Body of pancreas (tissue), 4 donors: ENCODE measurements around the gene IL10. TPM values are rescaled to one million over a fixed set of nuclear protein-coding genes. Genes with fewer than 3 reads are reported as not detected.

Source experiments
- ATAC-seq: fragments of 150-250 bp; one replicate; pipeline ENCODE4 v1.9.1; 2016
- DNase-seq, 4 donors: peaks; one replicate each; pipeline ENCODE4 v3.0.0-alpha.2; 2019
- H3K27ac ChIP-seq, 4 donors: fragments of 200-600 bp; sonication (generic); 1 replicate in 3 of 4; 2 replicates in 1 of 4; pipeline versions ENCODE4 v1.5.1 to v1.6.1; 2016 to 2019; ENCODE audit warnings: mild to moderate bottlenecking in 1 of 4, mixed read lengths in 1 of 4, moderate library complexity in 1 of 4
- H3K27me3 ChIP-seq, 2 donors: fragments of 200-600 bp; sonication (generic); one replicate each; pipeline ENCODE4 v1.6.0; 2016; ENCODE audit warnings: mild to moderate bottlenecking in 1 of 2
- H3K36me3 ChIP-seq, 2 donors: fragments of 200-600 bp; sonication (generic); replicated peaks in 1 of 2; 2 replicates each; pipeline ENCODE4 v1.5.1; 2016; ENCODE audit warnings: low read depth in 2 of 2; ENCODE audit not compliant: insufficient read depth in 1 of 2
- H3K4me1 ChIP-seq: fragments of 200-600 bp; sonication (generic); one replicate; pipeline ENCODE4 v1.6.0; 2016
- H3K4me3 ChIP-seq, 2 donors: fragments of 200-600 bp; sonication (generic); 1 replicate in 1 of 2; 2 replicates in 1 of 2; pipeline ENCODE4 v1.5.1; 2016 to 2019
- H3K9me3 ChIP-seq, 3 donors: fragments of 200-600 bp; sonication (generic); 1 replicate in 2 of 3; 2 replicates in 1 of 3; pipeline ENCODE4 v1.5.1; 2016
- POLR2A ChIP-seq, 3 donors: fragments of 450-650 bp; IDR thresholded peaks; one replicate each; pipeline ENCODE4 v1.6.1; 2016; ENCODE audit warnings: antibody characterized with exemption in 3 of 3, mild to moderate bottlenecking in 2 of 3
- WGBS, 2 donors: methylation state at CpG; one replicate each; pipeline ENCODE4 v1.1.5; 2017; 5-methylcytosine and 5-hydroxymethylcytosine counted together
- intact Hi-C: fragments of 100-400 bp; cut with DNase I; formaldehyde crosslinking; loops from one replicate; pipeline ENCODE4 v1.15.1; 2023
- total RNA-seq, 2 donors: library from RNA; depleted of rRNA; stranded (reverse); fragments of >200 nt; gene quantifications; one replicate each; pipeline ENCODE4 v1.1.0, GENCODE V29; 2016
- TF ChIP-seq, protein P1 (sequence below), 7 experiments: fragments of 450-650 bp in 4 of 7; fragments of 200-600 bp in 3 of 7; sonication (generic) in 3 of 7; IDR thresholded peaks; one replicate each; pipeline ENCODE4 v1.5.1; 2016 to 2019; ENCODE audit warnings: antibody characterized with exemption in 7 of 7

The IL10 gene
- total RNA-seq: 1 to 10 TPM in 1 of 2 donors, not detected in 1; 1.0 TPM

DNA sequence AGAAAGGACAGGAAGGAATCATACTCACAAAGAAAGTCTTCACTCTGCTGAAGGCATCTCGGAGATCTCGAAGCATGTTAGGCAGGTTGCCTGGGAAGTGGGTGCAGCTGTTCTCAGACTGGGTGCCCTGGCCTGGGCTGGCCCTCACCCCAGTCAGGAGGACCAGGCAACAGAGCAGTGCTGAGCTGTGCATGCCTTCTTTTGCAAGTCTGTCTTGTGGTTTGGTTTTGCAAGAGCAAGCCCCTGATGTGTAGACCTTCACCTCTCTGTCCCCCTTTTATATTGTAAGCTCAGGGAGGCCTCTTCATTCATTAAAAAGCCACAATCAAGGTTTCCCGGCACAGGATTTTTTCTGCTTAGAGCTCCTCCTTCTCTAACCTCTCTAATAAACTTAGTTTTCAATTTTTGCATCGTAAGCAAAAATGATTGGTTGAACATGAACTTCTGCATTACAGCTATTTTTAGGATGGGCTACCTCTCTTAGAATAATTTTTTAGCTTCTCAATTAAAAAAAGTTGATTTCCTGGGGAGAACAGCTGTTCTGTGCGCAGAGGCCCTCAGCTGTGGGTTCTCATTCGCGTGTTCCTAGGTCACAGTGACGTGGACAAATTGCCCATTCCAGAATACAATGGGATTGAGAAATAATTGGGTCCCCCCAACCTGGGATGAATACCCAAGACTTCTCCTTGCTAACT, at the start of gene IL10:
Gene IL10, minus strand, starts transcription at position 252 of the 695 bp plus-strand sequence. Its CDS starts 59 bp downstream, at position 193.
- Histone ChIP-seq H3K9me3 (no peaks in the 10 kb centered on the region), H3K4me3 (no peak within 1 kb of the TSS), H3K36me3 (no peaks in the 10 kb centered on the region), H3K27me3 (no peaks in the 10 kb centered on the region), H3K27ac (peak within 1 kb of the TSS in 1 of 4 donors; percentile 41), H3K4me1 (peaks cover 6% of the 10 kb centered on the region)
- intact Hi-C loops: no loop called here
- TF ChIP-seq, protein P1, sequence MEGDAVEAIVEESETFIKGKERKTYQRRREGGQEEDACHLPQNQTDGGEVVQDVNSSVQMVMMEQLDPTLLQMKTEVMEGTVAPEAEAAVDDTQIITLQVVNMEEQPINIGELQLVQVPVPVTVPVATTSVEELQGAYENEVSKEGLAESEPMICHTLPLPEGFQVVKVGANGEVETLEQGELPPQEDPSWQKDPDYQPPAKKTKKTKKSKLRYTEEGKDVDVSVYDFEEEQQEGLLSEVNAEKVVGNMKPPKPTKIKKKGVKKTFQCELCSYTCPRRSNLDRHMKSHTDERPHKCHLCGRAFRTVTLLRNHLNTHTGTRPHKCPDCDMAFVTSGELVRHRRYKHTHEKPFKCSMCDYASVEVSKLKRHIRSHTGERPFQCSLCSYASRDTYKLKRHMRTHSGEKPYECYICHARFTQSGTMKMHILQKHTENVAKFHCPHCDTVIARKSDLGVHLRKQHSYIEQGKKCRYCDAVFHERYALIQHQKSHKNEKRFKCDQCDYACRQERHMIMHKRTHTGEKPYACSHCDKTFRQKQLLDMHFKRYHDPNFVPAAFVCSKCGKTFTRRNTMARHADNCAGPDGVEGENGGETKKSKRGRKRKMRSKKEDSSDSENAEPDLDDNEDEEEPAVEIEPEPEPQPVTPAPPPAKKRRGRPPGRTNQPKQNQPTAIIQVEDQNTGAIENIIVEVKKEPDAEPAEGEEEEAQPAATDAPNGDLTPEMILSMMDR (IDR thresholded peaks at IDR 0.05): no peak
- TF ChIP-seq POLR2A (IDR thresholded peaks at IDR 0.05): peak in 1 of 3 donors; percentile 31
- WGBS, 2 donors: 79 to 91% methylated on average over 8 of the region's 8 CpGs
- DNase-seq: peak in 2 of 4 donors; percentile 18 to 56
- ATAC-seq: no peak

DNA sequence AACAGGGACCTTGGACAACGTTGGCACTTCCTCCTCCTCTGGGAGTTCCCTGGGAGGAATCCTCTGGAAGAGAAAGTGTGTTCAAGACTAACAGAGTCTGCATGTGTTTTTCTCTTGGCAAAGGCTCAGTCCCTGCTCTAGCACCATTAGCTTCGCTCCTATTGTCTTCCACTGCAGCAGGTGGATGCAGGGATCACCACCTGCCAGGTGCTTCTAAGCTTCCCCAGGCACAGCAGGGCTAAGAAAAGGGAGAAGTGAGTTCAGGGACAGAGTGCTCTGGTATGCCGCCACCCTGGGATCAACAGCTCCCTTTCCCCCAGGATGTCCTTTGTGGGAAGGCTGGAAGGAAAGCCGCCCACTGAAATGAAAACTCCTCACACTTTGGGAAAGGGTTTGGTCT, 49.2 kb upstream of the IL10 start:
- TF ChIP-seq POLR2A (IDR thresholded peaks at IDR 0.05): no peak
- TF ChIP-seq, protein P1 (IDR thresholded peaks at IDR 0.05): no peak

DNA sequence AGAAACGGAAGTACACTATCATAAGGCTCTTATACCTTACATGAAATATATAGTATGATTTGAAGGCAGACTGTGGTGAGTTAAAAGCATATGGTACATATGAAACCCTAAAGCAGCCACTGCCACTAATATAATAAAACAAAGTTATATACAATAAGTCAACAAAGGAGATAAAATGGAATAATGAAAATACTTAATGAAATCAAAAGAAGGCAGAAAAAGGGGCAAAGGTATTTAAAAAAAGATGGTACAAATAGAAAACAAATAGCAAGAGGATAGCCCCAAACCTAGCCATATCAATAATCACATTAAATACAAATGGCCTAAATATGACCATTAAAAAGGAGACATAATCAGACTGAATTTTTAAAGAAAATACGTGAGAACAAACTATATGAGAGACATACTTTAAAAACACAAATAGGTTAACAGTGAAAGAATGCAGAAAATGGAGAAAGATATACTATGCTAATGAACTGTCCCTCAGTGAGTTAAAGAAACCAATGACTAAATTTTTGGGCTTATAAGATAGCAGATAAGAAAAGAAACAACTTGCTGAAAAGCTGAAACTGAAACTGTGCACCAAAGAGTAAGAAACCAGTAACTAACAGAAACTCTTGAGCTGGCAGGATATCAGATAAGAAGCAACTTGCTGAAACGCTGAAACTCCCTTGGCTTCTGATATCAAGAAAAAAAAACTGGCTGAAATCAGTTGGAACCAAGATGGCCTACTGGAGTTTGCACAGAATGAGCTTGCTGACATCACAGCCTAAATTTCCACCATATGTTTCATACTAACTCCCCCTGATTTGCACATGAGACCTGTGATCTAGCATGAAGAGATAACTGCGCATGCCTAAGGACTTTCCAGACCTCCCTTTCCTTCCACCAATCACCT, 44.3 kb upstream of the IL10 start:
- intact Hi-C loops: no loop called here
- ATAC-seq (peak; percentile 52), DNase-seq (peak in 1 of 4 donors; percentile 19)
- Histone ChIP-seq H3K9me3 (no peaks in the 10 kb centered on the region), H3K27ac (no peak overlapping the region), H3K36me3 (no peaks in the 10 kb centered on the region), H3K4me3 (no peak overlapping the region), H3K4me1 (no peaks in the 10 kb centered on the region), H3K27me3 (no peaks in the 10 kb centered on the region)
- TF ChIP-seq POLR2A (IDR thresholded peaks at IDR 0.05): no peak
- TF ChIP-seq, protein P1 (IDR thresholded peaks at IDR 0.05): no peak
- WGBS, 2 donors: 63 to 72% methylated on average over 4 of the region's 4 CpGs

More for the DNA sequence above, 49.2 kb upstream of the IL10 start:
- intact Hi-C loops: no loop called here
- ATAC-seq (no peak), DNase-seq (no peak)
- no peak overlapping the region for H3K4me3 ChIP-seq
- H3K36me3 ChIP-seq: no peaks in the 10 kb centered on the region
- H3K27ac ChIP-seq: no peak overlapping the region
- 69 to 77% methylated on average over 4 of the region's 4 CpGs for WGBS, 2 donors
- H3K4me1 ChIP-seq: no peaks in the 10 kb centered on the region
- no peaks in the 10 kb centered on the region for H3K9me3 ChIP-seq
- no peaks in the 10 kb centered on the region for H3K27me3 ChIP-seq

DNA sequence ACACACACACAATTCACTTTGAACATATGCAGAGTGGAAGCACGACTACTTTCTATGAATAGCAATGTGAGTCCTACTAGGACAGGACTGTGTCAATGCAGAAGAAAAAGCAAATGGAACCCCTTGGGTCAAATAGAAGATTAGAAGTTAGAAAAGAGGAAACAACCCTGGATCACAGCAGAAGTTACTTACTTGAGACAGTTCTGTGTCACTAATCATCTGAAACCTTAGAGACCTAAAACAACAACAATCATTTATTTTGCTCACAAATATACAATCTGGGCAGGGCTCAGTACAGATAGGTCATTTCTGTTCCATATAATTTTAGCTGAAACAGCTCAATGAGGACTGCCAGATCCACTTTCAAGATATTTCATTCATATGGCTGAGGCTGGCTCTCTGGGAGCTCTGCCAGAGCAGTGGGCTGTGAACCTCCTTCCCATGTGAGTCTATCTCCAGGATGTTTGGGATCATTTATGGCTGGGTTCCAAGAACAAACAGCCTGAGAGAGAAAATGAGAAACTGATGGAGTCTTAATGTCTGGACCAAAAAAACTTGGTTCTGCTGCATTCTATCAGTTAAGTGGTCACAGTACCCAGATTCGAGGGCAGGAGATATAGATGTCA, 42.5 kb upstream of the IL10 start:
- Histone ChIP-seq H3K9me3 (no peaks in the 10 kb centered on the region), H3K4me1 (no peaks in the 10 kb centered on the region), H3K36me3 (no peaks in the 10 kb centered on the region), H3K4me3 (no peak overlapping the region), H3K27ac (no peak overlapping the region), H3K27me3 (no peaks in the 10 kb centered on the region)
- no peak for ATAC-seq
- TF ChIP-seq, protein P1 (IDR thresholded peaks at IDR 0.05): no peak
- TF ChIP-seq POLR2A (IDR thresholded peaks at IDR 0.05): no peak
- 75 to 79% methylated on average over 2 of the region's 2 CpGs for WGBS, 2 donors
- DNase-seq: no peak
- intact Hi-C loops: no loop called here
